PC-3 (cell line): ENCODE data around the gene BEND2. TPM values are rescaled to one million over a fixed set of nuclear protein-coding genes. Genes with fewer than 3 reads are reported as not detected.

Source experiments
- ATAC-seq: fragments of 200-7000 bp; cut with Tn5 transposase; 2 replicates; pipeline ENCODE4 v1.9.1; 2020; ENCODE audit warnings: mild to moderate bottlenecking, moderate library complexity
- BruUV-seq: library from RNA; stranded (reverse); fragments of 400-500 nt; replicated peaks from 2 replicates; lab custom pipeline; 2021; lab: Mats Ljungman, UMichigan
- CTCF ChIA-PET: fragments of 300-600 bp; sonication (Branson Sonifier 250); formaldehyde crosslinking; loops from one replicate; lab custom pipeline; 2022; ENCODE audit warnings: antibody characterized with exemption; lab: Charles Lee
- POLR2A ChIA-PET: fragments of 300-600 bp; sonication (Branson Sonifier 250); formaldehyde crosslinking; loops from one replicate; lab custom pipeline; 2022; ENCODE audit warnings: antibody characterized with exemption; ENCODE audit not compliant: unreplicated experiment; lab: Charles Lee
- DNase-seq: peaks from one replicate; pipeline ENCODE4 v3.0.0-alpha.2; 2015
- H2AFZ ChIP-seq: fragments of 300-600 bp; sonication (generic); 2 replicates; pipeline ENCODE4 v1.6.0; 2016; ENCODE audit warnings: antibody characterized with exemption, low read length
- H3F3A ChIP-seq: fragments of 300-600 bp; sonication (generic); one replicate; pipeline ENCODE4 v1.6.0; 2017; ENCODE audit warnings: antibody characterized with exemption, low read length, control low read depth, mild to moderate bottlenecking; ENCODE audit not compliant: unreplicated experiment
- H3K27ac ChIP-seq: fragments of 300-600 bp; sonication (generic); 2 replicates; pipeline ENCODE4 v1.5.1; 2016; ENCODE audit warnings: mild to moderate bottlenecking, low read length
- H3K27me3 ChIP-seq: fragments of 300-600 bp; sonication (generic); 2 replicates; pipeline ENCODE4 v1.6.1; 2016; ENCODE audit warnings: low read length, mixed read lengths
- H3K36me3 ChIP-seq: fragments of 300-600 bp; sonication (generic); 2 replicates; pipeline ENCODE4 v1.6.1; 2016; ENCODE audit warnings: low read depth, mixed run types, low read length, mixed read lengths
- H3K4me1 ChIP-seq: fragments of 300-600 bp; sonication (generic); 2 replicates; pipeline ENCODE4 v1.5.1; 2016; ENCODE audit warnings: low read length; ENCODE audit not compliant: insufficient read depth
- H3K4me2 ChIP-seq: fragments of 300-600 bp; sonication (generic); 2 replicates; pipeline ENCODE4 v1.6.0; 2016; ENCODE audit warnings: low read length
- H3K4me3 ChIP-seq: fragments of 300-600 bp; sonication (generic); 2 replicates; pipeline ENCODE4 v1.5.1; 2016; ENCODE audit warnings: mild to moderate bottlenecking, low read length, mixed read lengths
- H3K79me2 ChIP-seq: fragments of 300-600 bp; sonication (generic); 2 replicates; pipeline ENCODE4 v1.6.1; 2017; ENCODE audit warnings: low read length, mixed read lengths
- H3K9ac ChIP-seq: fragments of 300-600 bp; sonication (generic); 2 replicates; pipeline ENCODE4 v1.6.0; 2016; ENCODE audit warnings: mild to moderate bottlenecking, low read length
- H3K9me2 ChIP-seq: fragments of 300-600 bp; sonication (generic); replicated peaks from 2 replicates; pipeline ENCODE4 v1.6.1; 2016; ENCODE audit warnings: mixed run types, low read length, mixed read lengths
- H3K9me3 ChIP-seq: fragments of 300-600 bp; sonication (generic); 2 replicates; pipeline ENCODE4 v1.6.1; 2016; ENCODE audit warnings: low read length, mixed read lengths
- H4K20me1 ChIP-seq: fragments of 300-600 bp; sonication (generic); 2 replicates; pipeline ENCODE4 v1.6.1; 2016; ENCODE audit warnings: low read length, mixed read lengths
- CTCF ChIP-seq: fragments of 300-600 bp; sonication (generic); conservative IDR thresholded peaks from 2 replicates; pipeline ENCODE4 v1.5.1; 2017; ENCODE audit warnings: antibody characterized with exemption, low read depth, mild to moderate bottlenecking, low read length
- EZH2 ChIP-seq: fragments of 300-600 bp; sonication (generic); IDR thresholded peaks from one replicate; pipeline ENCODE4 v1.6.1; 2017; ENCODE audit warnings: antibody characterized with exemption, mild to moderate bottlenecking, low read length; ENCODE audit not compliant: unreplicated experiment
- EZH2phosphoT487 ChIP-seq: fragments of 300-600 bp; sonication (generic); IDR thresholded peaks from 2 replicates; pipeline ENCODE4 v1.6.1; 2018; ENCODE audit warnings: mild to moderate bottlenecking, antibody characterized with exemption, low read length, borderline replicate concordance
- intact Hi-C: fragments of 100-400 bp; cut with micrococcal nuclease; formaldehyde crosslinking; loops from 2 replicates; pipeline ENCODE4 v1.9.0; 2023
- total RNA-seq: library from RNA; depleted of rRNA; stranded (reverse); fragments of >200 nt; gene quantifications from 2 replicates; pipeline ENCODE4 v1.2.3, GENCODE V29; 2014

BEND2 gene
- total RNA-seq, 1 experiment from 2014 or later, result not detected

- H3K4me1 ChIP-seq, result no peaks in the 10 kb centered on the region
- POLR2A ChIA-PET, result no interaction called here
- H3K9ac ChIP-seq, result no peak overlapping the region
- ATAC-seq (no peak), DNase-seq (no peak)
- no peaks in the 10 kb centered on the region for H4K20me1 ChIP-seq
- H3K4me2 ChIP-seq, result no peak overlapping the region
- H2AFZ ChIP-seq, result no peak overlapping the region
- H3F3A ChIP-seq, result no peaks in the 10 kb centered on the region
- no peak overlapping the region for H3K4me3 ChIP-seq
- no peaks in the 10 kb centered on the region for H3K9me3 ChIP-seq
- H3K36me3 ChIP-seq, result no peaks in the 10 kb centered on the region
- H3K27me3 ChIP-seq, result peaks cover 15% of the 10 kb centered on the region
- no TSS peak for BruUV-seq
- intact Hi-C loops, result no loop called here
- TF ChIP-seq EZH2phosphoT487, result no peak
- no peak for TF ChIP-seq EZH2
- no peak for TF ChIP-seq CTCF
- no peak overlapping the region for H3K27ac ChIP-seq
- CTCF ChIA-PET, result no interaction called here
- no peaks in the 10 kb centered on the region for H3K9me2 ChIP-seq
- H3K79me2 ChIP-seq, result no peaks in the 10 kb centered on the region
These were observed 87.1 kb downstream of the BEND2 start for GRCh38 chrX:18133605-18134004.

GRCh38 chrX:18129690-18130089, 91.0 kb downstream of the BEND2 start:
- no peaks in the 10 kb centered on the region for H3F3A ChIP-seq
- DNase-seq, result peak; percentile 10
- POLR2A ChIA-PET, result interaction anchor here (0.6 kb wide), 1 partner anchor 1194 kb away, joined by 10 read pairs; no protein-coding TSS in a partner anchor
- peaks cover 15% of the 10 kb centered on the region for H3K27me3 ChIP-seq
- no peaks in the 10 kb centered on the region for H3K9me2 ChIP-seq
- H3K36me3 ChIP-seq, result no peaks in the 10 kb centered on the region
- no peak for TF ChIP-seq EZH2
- TF ChIP-seq EZH2phosphoT487, result no peak
- TF ChIP-seq CTCF, result no peak
- CTCF ChIA-PET, result no interaction called here
- H3K79me2 ChIP-seq, result no peaks in the 10 kb centered on the region
- H3K4me2 ChIP-seq, result no peak overlapping the region
- H3K9me3 ChIP-seq, result no peaks in the 10 kb centered on the region
- no peak overlapping the region for H2AFZ ChIP-seq
- H4K20me1 ChIP-seq, result no peaks in the 10 kb centered on the region
- no peak for ATAC-seq
- H3K4me3 ChIP-seq, result no peak overlapping the region
- H3K9ac ChIP-seq, result no peak overlapping the region
- no TSS peak for BruUV-seq
- no peaks in the 10 kb centered on the region for H3K4me1 ChIP-seq
- no peak overlapping the region for H3K27ac ChIP-seq
- intact Hi-C loops, result no loop called here

GRCh38 chrX:18126971-18127370, 93.7 kb downstream of the BEND2 start:
- TF ChIP-seq CTCF (no peak), EZH2phosphoT487 (no peak), EZH2 (no peak)
- Histone ChIP-seq H3K36me3 (no peaks in the 10 kb centered on the region), H3K27ac (no peak overlapping the region), H2AFZ (no peak overlapping the region), H4K20me1 (no peaks in the 10 kb centered on the region), H3K4me2 (no peak overlapping the region), H3K9me2 (no peaks in the 10 kb centered on the region), H3K9ac (no peak overlapping the region), H3K9me3 (no peaks in the 10 kb centered on the region), H3K4me3 (no peak overlapping the region), H3K27me3 (peaks cover 17% of the 10 kb centered on the region), H3K4me1 (no peaks in the 10 kb centered on the region), H3K79me2 (no peaks in the 10 kb centered on the region), H3F3A (no peaks in the 10 kb centered on the region)
- ChIA-PET CTCF (no interaction called here), POLR2A (no interaction called here)
- intact Hi-C loops, result no loop called here
- DNase-seq (no peak), ATAC-seq (no peak)
- BruUV-seq, result no TSS peak
